Measurements from ENCODE around the gene POLE4. TPM values are rescaled to one million over a fixed set of nuclear protein-coding genes. Genes with fewer than 3 reads are reported as not detected.

Gene POLE4
- 34.2 and 42.1 TPM in 2 replicates for polyA plus RNA-seq (2012; rRNA removed)
- polyA plus RNA-seq (2012; cell fraction: cytosol; rRNA removed) = 39.7 and 42.9 TPM in 2 replicates
- 13.4 and 20.3 TPM in 2 replicates for polyA plus RNA-seq (2012; cell fraction: nucleus; rRNA removed)

- Histone ChIP-seq H3K9me3 (no peaks in the 10 kb centered on the region), H3K9ac (peak within 1 kb of the TSS; percentile 67), H3K9me2 (no peaks in the 10 kb centered on the region), H3K27me3 (ENCODE audit: insufficient read depth) (no peaks in the 10 kb centered on the region), H3K36me3 (replicated peaks in 1 of 2; ENCODE audit: control insufficient read depth in 1 of 2, insufficient read depth in 2 of 2, low read length in 1 of 2) (no peaks in the 10 kb centered on the region), H3K4me3 (ENCODE audit: low read depth in 2 of 2, low read length in 1 of 2) (peak within 1 kb of the TSS; percentile 62 to 68), H4K20me1 (ENCODE audit: insufficient read depth) (no peaks in the 10 kb centered on the region), H3K4me2 (peak within 1 kb of the TSS; percentile 71), H3K79me2 (ENCODE audit: insufficient read depth) (no peaks in the 10 kb centered on the region), H3F3A (replicated peaks; ENCODE audit: insufficient read depth) (peaks cover 4% of the 10 kb centered on the region), H3K4me1 (ENCODE audit: control insufficient read depth in 1 of 2, insufficient read depth in 2 of 2, low read depth in 1 of 2, low read length in 1 of 2) (peaks cover 0 to 8% of the 10 kb centered on the region in 2 experiments; a peak in 2 of 4 replicates), H2AFZ (ENCODE audit: low read depth) (peak within 1 kb of the TSS; percentile 95), H3K27ac (ENCODE audit: low read depth in 2 of 2, low read length in 1 of 2) (peak within 1 kb of the TSS; percentile 57 to 79; a peak in 2 of 4 replicates)
- ChIA-PET CTCF (no interaction called here), POLR2A (no interaction called here)
- WGBS (ENCODE audit: low lambda C conversion rate) = 9% methylated on average over 55 of the region's 81 CpGs
- peak; percentile 93 for DNase-seq
- TF ChIP-seq PBX3 (IDR thresholded peaks at IDR 0.05) (no peak), CTCF (IDR thresholded peaks at IDR 0.05) (no peak), FOXJ3 (CRISPR knock-in tag; IDR thresholded peaks at IDR 0.05) (no peak), SMC3 (IDR thresholded peaks at IDR 0.05; ENCODE audit: low read depth, low read length) (no peak), EP300 (IDR thresholded peaks at IDR 0.05; ENCODE audit: borderline replicate concordance in 1 of 2, low read depth in 1 of 2, low read length in 1 of 2) (peak in 1 of 2 experiments; percentile 20; a peak in 1 of 4 replicates), JUND (IDR thresholded peaks at IDR 0.05) (no peak), RCOR1 (IDR thresholded peaks at IDR 0.05; ENCODE audit: low read length) (no peak), USF2 (IDR thresholded peaks at IDR 0.05; ENCODE audit: borderline replicate concordance, low read depth, low read length) (no peak), SIN3A (IDR thresholded peaks at IDR 0.05; ENCODE audit: borderline replicate concordance, low read depth, low read length) (0 out of 2 replicates have a peak, but pooled peaks have one; percentile 53), MXI1 (IDR thresholded peaks at IDR 0.05; ENCODE audit: low read depth, low read length) (0 out of 2 replicates have a peak, but pooled peaks have one; percentile 28), RFX5 (IDR thresholded peaks at IDR 0.05; ENCODE audit: low read length) (no peak), NFIC (IDR thresholded peaks at IDR 0.05; ENCODE audit: borderline replicate concordance) (no peak; the same call in 1 of the 2 replicates), TCF12 (IDR thresholded peaks at IDR 0.05) (no peak), TAF1 (IDR thresholded peaks at IDR 0.05; ENCODE audit: borderline replicate concordance, low read depth, low read length) (peak; percentile 70; the same call in 1 of the 2 replicates), RAD21 (IDR thresholded peaks at IDR 0.05; ENCODE audit: low read length) (no peak), GABPA (IDR thresholded peaks at IDR 0.05; ENCODE audit: low read depth) (no peak), TEAD4 (IDR thresholded peaks at IDR 0.05; ENCODE audit: borderline replicate concordance, insufficient read depth) (no peak), ELF1 (IDR thresholded peaks at IDR 0.05) (peak; percentile 41; the same call in 1 of the 2 replicates), MEF2A (IDR thresholded peaks at IDR 0.05; ENCODE audit: borderline replicate concordance, low read depth) (no peak), IRF3 (IDR thresholded peaks at IDR 0.05; ENCODE audit: low read depth, low read length) (no peak), MAX (IDR thresholded peaks at IDR 0.05; ENCODE audit: low read depth) (peak; percentile 96), CHD2 (IDR thresholded peaks at IDR 0.05; ENCODE audit: low read length, partially characterized antibody) (peak; percentile 7), USF1 (IDR thresholded peaks at IDR 0.05; ENCODE audit: borderline replicate concordance, low read depth) (no peak), POLR2AphosphoS5 (IDR thresholded peaks at IDR 0.05; ENCODE audit: low read depth, low read length) (peak; percentile 81), FOSL2 (IDR thresholded peaks at IDR 0.05; ENCODE audit: borderline replicate concordance, low read depth) (no peak; the same call in 1 of the 2 replicates), EZH2phosphoT487 (IDR thresholded peaks at IDR 0.05; ENCODE audit: borderline replicate concordance, low read depth) (no peak), NRF1 (IDR thresholded peaks at IDR 0.05; ENCODE audit: low read depth, low read length) (peak; percentile 75), YY1 (IDR thresholded peaks at IDR 0.05; ENCODE audit: low read depth) (peak; percentile 85)
Measured at GRCh38 chr2:74958274-74959105, at the start of gene POLE4. TSS of gene POLE4 (plus strand) at chr2:74958643. CDS start at chr2:74958680, 37 bp downstream.
